Urothelium cell line (cell line): ENCODE results near the gene MTR.

Experiments used
- DNase-seq: peaks from one replicate; pipeline ENCODE4 v3.0.0; 2011; ENCODE audit warnings: low spot score, mixed read lengths
- FAIRE-seq: peaks from 2 replicates; lab custom pipeline; 2011; peaks lifted over from hg19 to GRCh38; lab: Jason Lieb, UNC

MTR gene

GRCh38 chr1:236947794-236948193 is 152.7 kb downstream of the MTR start:
- DNase-seq: no peak
- FAIRE-seq: no peak

DNA sequence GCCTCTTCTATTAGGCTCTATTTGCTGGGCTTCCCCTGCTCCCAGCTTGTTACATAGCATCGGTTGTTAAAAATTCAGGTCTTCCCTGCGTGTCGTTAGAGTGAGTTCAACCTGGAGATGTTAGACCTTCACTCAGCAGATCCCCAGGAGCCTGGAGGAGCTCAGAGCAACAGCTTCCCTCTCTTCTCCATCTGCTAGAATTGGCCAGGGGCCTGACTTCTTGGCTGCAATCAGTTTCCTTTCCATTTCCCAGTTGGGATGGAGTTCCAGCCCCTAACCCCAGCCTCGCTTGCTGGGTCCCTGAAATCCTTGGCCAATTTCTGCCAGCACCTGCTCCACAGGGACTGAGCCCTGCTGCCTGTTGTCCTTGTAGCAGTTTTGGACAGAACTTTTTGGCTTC is 153.3 kb downstream of the MTR start:
- no peak for DNase-seq
- no peak for FAIRE-seq

DNA sequence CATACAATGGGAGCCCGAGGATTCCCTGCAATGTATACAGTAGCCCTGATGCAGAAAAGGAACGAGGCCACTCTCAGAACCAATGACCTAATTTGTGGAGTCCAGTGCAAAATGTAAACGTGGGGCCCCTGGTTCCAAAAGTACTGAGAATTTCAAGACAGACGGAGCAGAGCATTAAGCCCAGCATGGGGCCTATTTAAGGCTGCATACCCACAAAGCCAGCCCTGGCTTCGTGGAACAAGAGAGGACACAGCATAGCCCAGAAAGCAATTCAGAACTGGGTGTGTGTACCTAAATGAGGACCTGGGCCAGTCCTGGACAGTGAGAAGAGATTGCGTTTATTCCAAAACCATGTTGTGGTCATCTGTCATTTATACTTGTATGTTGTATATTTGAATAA is 153.9 kb downstream of the MTR start:
- no peak for FAIRE-seq

GRCh38 chr1:236950365-236950764 is 155.3 kb downstream of the MTR start:
- no peak for DNase-seq
- FAIRE-seq: no peak

More for the DNA sequence above, 153.9 kb downstream of the MTR start:
- no peak for DNase-seq

DNA sequence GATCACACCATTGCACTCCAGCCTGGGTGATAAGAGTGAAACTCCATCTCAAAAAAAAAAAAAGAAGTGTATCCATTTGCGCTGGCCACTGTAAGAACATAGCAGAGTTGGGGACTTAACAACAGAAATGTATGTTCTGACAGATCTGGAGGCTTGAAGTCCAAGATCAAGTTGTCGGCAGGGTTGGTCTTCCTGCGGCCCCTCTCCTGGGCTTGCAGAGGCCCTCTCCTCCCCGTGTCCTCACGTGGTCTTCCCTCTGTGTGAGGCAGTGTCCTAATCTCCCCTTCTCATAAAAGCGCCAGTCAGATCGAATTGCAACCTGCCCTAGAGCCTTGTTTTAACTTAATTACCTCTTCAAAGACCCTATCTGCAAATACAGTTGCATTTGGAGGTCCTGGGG is 156.6 kb downstream of the MTR start:
- no peak for FAIRE-seq
- no peak for DNase-seq

DNA sequence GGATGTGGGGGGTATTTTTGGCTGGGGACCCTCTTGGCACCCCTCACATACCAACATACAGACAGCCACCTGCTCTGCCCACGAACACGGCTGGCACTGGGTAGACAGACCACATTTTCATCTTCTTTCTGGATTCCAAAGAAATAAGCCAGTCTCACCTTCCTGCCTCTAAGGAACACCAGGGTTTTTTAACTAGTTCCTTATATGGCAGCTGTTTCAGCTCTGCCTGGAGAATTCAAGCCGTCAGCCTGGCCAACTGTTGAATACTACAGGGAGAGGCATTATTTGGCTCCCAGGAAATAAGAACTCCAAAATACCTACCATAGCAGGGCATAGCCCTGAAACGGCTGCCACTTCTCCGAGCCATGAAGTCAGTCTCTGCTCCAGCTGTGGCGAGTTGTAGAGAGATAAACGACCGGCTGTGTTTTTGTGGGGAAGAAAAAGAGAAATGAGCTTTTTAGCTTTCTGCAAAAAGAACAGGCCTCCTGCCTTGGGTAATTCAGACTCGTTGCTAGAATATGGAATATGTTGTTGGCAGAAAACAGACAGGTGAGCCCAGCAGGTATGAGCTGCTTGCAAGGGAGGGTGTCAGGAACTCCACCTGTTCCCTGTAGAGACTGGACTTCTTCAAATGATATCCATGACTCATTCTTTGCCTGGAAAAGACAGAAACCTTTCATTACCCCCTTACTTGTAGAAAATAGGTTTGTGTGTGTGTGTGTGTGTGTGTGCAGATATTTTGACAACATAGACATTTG is 157.3 kb downstream of the MTR start:
- DNase-seq (no peak), FAIRE-seq (no peak)

- no peak for DNase-seq
- no peak for FAIRE-seq
These were observed 158.1 kb downstream of the MTR start for GRCh38 chr1:236953151-236953700.
